K562 (cell line): ENCODE data around the gene MMP23B. TPM values are rescaled to one million over a fixed set of nuclear protein-coding genes. Genes with fewer than 3 reads are reported as not detected.

ENCODE experiments used
- DNMT1 ChIP-seq: fragments of 450-650 bp; IDR thresholded peaks from 2 replicates; pipeline ENCODE4 v1.6.1; 2016; ENCODE audit warnings: antibody characterized with exemption, mild to moderate bottlenecking
- HDAC1 ChIP-seq, 2 experiments: fragments of 450-650 bp; IDR thresholded peaks; 2 replicates each; pipeline ENCODE4 v1.6.1; 2016 to 2017; ENCODE audit warnings: inconsistent platforms in 1 of 2, mild to moderate bottlenecking in 1 of 2, moderate library complexity in 1 of 2
- HMG20A ChIP-seq: fragments of 450-650 bp; formaldehyde crosslinking; conservative IDR thresholded peaks from 2 replicates; pipeline ENCODE4 v1.4.0; 2020; ENCODE audit warnings: mild to moderate bottlenecking, mixed read lengths
- NR2C2 ChIP-seq, 2 experiments: fragments of 200-800 bp in 1 of 2; sonication (Bioruptor generic) in 1 of 2; sonication (generic) in 1 of 2; formaldehyde crosslinking in 1 of 2; IDR thresholded peaks; 2 replicates each; pipeline versions ENCODE4 v1.6.1 to v1.8.0; 2016 to 2022; ENCODE audit warnings: mild to moderate bottlenecking in 1 of 2, missing compliant biosample characterization in 1 of 2, missing genetic modification characterization in 1 of 2, missing genetic modification reagents in 1 of 2
- SREBF2 ChIP-seq: sonication (generic); formaldehyde crosslinking; IDR thresholded peaks from 2 replicates; pipeline ENCODE4 v1.4.0; 2020; ENCODE audit warnings: mild to moderate bottlenecking, missing genetic modification reagents
- THAP12 ChIP-seq: fragments of 250-450 bp; sonication (Bioruptor Pico); IDR thresholded peaks from 2 replicates; pipeline ENCODE4 v1.9.0; 2021; ENCODE audit warnings: mild to moderate bottlenecking, inconsistent platforms
- VEZF1 ChIP-seq: fragments of 200-800 bp; sonication (Bioruptor generic); IDR thresholded peaks from 2 replicates; pipeline ENCODE4 v1.6.1; 2017; ENCODE audit warnings: missing genetic modification characterization, missing compliant biosample characterization
- ZNF318 ChIP-seq, 2 experiments: fragments of 450-650 bp; IDR thresholded peaks; 2 replicates each; pipeline ENCODE4 v1.6.1; 2016; ENCODE audit warnings: mild to moderate bottlenecking in 2 of 2, borderline replicate concordance in 1 of 2, low read depth in 1 of 2, moderate library complexity in 1 of 2
- ZNF79 ChIP-seq: fragments of 250-450 bp; sonication (Bioruptor Pico); IDR thresholded peaks from 2 replicates; pipeline ENCODE4 v1.4.0; 2020; ENCODE audit warnings: low read depth, mild to moderate bottlenecking, moderate library complexity
- polyA plus RNA-seq, 8 experiments: library from polyadenylated mRNA; depleted of rRNA in 4 of 8; stranded (reverse) in 5 of 8; unstranded in 3 of 8; fragments of >200 nt; fragmentation: Nextera tagmentation in 2 of 8; fragmentation: Illumina TruSeq in 1 of 8; extraction: Ambion mirVana in 2 of 8; extraction: Trizol in 1 of 8; gene quantifications; 2 replicates each; pipeline versions ENCODE4 v1.2.1 to v1.2.3, GENCODE V29; 2011 to 2014; ENCODE audit warnings: inconsistent platforms in 1 of 8, missing spikeins in 1 of 8
- total RNA-seq, 7 experiments: library from RNA; depleted of rRNA in 6 of 7; stranded (reverse); fragments of >200 nt in 6 of 7; fragmentation: Illumina TruSeq in 2 of 7; extraction: Trizol in 2 of 7; gene quantifications; 2 replicates each; pipeline versions ENCODE4 v1.2.1 to v1.2.3, GENCODE V29; 2011 to 2021; ENCODE audit warnings: low replicate concordance in 1 of 7
- TF ChIP-seq, protein P1 (sequence below): sonication (generic); formaldehyde crosslinking; IDR thresholded peaks from 2 replicates; pipeline ENCODE4 v1.8.1; 2023; ENCODE audit warnings: mild to moderate bottlenecking, missing genetic modification reagents

MMP23B gene
- total and polyA plus RNA-seq, 9 of the 15 experiments (the other 6 are each of a cell fraction or from before 2014, with no cell fraction given) = 0.28 to 1.2 (median 0.41) TPM; not detected in 5

DNA sequence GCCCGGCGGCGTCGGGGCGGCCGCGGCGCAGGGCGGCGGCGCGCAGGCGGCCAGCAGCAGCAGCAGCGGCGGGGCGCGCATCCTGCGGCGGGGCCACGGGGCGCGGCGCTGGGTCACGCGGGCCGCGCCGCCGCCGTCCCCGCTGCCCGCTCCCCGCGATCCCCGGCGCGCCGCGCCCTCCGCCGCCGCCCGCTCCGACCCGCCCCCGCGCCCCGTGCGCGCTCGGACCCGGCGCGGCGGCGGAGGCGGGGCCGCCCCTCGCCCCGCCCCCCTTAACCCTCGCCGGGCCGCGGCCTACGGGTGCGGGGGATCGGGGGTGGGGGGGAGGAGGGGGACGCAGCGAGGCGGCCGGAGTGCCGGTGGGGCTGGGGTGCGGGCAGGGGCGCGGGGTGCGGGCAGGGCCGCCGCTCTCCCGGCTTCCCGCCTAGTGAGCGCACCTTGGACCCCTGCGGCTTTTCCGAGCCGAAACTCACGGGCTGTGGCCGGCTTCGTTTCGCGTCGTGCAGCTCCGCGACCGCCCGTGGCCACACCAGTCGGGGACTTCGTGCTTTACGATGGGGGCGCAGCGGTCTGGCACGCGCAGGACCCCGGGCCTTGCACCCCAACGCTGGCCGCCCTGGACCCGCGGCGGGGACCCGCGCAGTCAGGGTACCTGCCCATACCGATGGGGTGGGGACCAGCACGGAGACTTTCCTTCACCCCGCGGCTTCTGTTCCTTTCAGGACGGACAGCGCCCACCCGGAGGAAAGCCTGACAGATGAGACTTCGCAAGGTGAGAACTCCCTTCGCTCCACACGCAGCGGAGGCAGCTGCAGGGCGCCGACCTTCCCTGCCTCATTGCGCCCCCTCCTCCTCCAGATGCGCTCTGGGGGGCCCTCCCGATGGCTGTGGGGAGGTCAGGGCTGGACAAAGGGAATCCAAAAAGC, 31.8 kb upstream of the MMP23B start, which contains the start of gene FNDC10 (continued):
- TF ChIP-seq ZNF318 (IDR thresholded peaks at IDR 0.05; ENCODE audit: borderline replicate concordance in 1 of 2, low read depth in 1 of 2) (no peak), THAP12 (CRISPR knock-in tag) (0 out of 2 replicates have a peak, but pooled peaks have one; percentile 21), VEZF1 (CRISPR knock-in tag) (peak; percentile 62), HDAC1 (IDR thresholded peaks at IDR 0.05) (no peak), NR2C2 (CRISPR knock-in tag; IDR thresholded peaks at IDR 0.05) (0 out of 2 replicates have a peak, but pooled peaks have one; percentile 28), NR2C2 (tag; IDR thresholded peaks at IDR 0.05) (no peak), ZNF79 (no peak), HMG20A (CRISPR knock-in tag) (no peak), SREBF2 (CRISPR knock-in tag) (no peak), DNMT1 (no peak)
- TF ChIP-seq, protein P1, sequence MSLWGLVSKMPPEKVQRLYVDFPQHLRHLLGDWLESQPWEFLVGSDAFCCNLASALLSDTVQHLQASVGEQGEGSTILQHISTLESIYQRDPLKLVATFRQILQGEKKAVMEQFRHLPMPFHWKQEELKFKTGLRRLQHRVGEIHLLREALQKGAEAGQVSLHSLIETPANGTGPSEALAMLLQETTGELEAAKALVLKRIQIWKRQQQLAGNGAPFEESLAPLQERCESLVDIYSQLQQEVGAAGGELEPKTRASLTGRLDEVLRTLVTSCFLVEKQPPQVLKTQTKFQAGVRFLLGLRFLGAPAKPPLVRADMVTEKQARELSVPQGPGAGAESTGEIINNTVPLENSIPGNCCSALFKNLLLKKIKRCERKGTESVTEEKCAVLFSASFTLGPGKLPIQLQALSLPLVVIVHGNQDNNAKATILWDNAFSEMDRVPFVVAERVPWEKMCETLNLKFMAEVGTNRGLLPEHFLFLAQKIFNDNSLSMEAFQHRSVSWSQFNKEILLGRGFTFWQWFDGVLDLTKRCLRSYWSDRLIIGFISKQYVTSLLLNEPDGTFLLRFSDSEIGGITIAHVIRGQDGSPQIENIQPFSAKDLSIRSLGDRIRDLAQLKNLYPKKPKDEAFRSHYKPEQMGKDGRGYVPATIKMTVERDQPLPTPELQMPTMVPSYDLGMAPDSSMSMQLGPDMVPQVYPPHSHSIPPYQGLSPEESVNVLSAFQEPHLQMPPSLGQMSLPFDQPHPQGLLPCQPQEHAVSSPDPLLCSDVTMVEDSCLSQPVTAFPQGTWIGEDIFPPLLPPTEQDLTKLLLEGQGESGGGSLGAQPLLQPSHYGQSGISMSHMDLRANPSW (CRISPR knock-in tag) = no peak
